ENCODE results near the gene ADGRG3. TPM values are rescaled to one million over a fixed set of nuclear protein-coding genes. Genes with fewer than 3 reads are reported as not detected.

The ADGRG3 gene
- total and polyA plus RNA-seq, 2 of the 13 experiments (the other 11 are each of a cell fraction or from before 2014, with no cell fraction given) = 2.7 to 11.8 TPM

DNA sequence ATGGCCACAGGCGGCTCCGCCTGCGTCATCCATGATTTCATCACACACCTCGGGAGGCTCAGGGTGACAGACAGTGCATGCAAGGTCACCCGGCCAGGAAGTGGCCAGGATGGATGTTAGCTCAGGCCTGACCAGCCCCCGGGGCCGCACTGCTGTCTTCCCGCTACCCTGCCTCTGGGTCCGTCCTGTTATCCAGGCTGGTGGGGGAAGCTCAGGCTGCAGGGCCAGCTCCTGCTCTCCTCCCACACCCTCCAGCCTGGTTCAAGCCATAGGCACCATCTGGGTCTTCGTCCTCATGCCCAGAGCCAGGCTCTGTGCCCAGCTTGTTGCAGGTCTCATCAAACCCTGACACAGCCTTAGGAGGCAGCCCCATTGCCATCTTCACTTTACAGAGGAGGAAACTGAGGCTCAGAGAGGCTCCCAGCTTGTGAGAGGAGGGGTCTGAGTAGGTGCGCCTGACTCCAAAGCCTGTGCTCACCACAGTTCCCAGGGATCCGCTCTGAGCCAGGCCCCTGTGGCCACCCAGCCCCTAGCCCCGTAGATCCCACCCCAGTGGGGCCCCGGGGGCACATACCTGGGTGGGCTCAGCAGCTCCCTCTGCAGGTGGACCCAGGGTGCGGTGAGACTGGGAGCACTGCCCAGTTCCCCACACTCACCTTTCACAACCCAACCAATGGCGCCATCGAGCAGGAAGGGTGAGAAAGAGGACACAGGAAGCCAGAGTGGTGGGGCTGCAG lies 412 bp upstream of the ADGRG3 start (continued):
- TF ChIP-seq, protein P1, sequence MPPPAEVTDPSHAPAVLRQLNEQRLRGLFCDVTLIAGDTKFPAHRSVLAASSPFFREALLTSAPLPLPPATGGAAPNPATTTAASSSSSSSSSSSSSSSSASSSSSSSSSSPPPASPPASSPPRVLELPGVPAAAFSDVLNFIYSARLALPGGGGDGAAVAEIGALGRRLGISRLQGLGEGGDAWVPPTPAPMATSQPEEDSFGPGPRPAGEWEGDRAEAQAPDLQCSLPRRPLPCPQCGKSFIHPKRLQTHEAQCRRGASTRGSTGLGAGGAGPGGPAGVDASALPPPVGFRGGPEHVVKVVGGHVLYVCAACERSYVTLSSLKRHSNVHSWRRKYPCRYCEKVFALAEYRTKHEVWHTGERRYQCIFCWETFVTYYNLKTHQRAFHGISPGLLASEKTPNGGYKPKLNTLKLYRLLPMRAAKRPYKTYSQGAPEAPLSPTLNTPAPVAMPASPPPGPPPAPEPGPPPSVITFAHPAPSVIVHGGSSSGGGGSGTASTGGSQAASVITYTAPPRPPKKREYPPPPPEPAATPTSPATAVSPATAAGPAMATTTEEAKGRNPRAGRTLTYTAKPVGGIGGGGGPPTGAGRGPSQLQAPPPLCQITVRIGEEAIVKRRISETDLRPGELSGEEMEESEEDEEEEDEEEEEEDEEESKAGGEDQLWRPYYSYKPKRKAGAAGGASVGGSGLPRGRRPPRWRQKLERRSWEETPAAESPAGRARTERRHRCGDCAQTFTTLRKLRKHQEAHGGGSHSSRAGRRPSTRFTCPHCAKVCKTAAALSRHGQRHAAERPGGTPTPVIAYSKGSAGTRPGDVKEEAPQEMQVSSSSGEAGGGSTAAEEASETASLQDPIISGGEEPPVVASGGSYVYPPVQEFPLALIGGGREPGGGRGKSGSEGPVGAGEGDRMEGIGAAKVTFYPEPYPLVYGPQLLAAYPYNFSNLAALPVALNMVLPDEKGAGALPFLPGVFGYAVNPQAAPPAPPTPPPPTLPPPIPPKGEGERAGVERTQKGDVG (CRISPR knock-in tag; IDR thresholded peaks at IDR 0.05; ENCODE audit: borderline replicate concordance) = 0 out of 2 replicates have a peak, but pooled peaks have one; percentile 35
- TF ChIP-seq TCF7 (IDR thresholded peaks at IDR 0.05; ENCODE audit: low read depth) (no peak), ZNF354B (CRISPR knock-in tag; IDR thresholded peaks at IDR 0.05) (no peak), ZNF577 (CRISPR knock-in tag; IDR thresholded peaks at IDR 0.05; ENCODE audit: borderline replicate concordance, low read depth) (no peak), TBP (CRISPR knock-in tag; IDR thresholded peaks at IDR 0.05) (no peak), ZNF251 (CRISPR knock-in tag; IDR thresholded peaks at IDR 0.05) (no peak), JUN (CRISPR knock-in tag; IDR thresholded peaks at IDR 0.05) (peak; percentile 87), NFIB (CRISPR knock-in tag; IDR thresholded peaks at IDR 0.05; ENCODE audit: borderline replicate concordance) (no peak; the same call in 1 of the 2 replicates), ZMYM4 (CRISPR knock-in tag; IDR thresholded peaks at IDR 0.05) (0 out of 2 replicates have a peak, but pooled peaks have one; percentile 67), SPEN (CRISPR knock-in tag; IDR thresholded peaks at IDR 0.05; ENCODE audit: low read depth) (peak; percentile 81), SIN3A (IDR thresholded peaks at IDR 0.05; ENCODE audit: borderline replicate concordance, low read depth, low read length) (no peak), SNRNP70 (IDR thresholded peaks at IDR 0.05; ENCODE audit: low read depth, low read length) (no peak), FOXC1 (CRISPR knock-in tag; IDR thresholded peaks at IDR 0.05; ENCODE audit: borderline replicate concordance) (peak; percentile 68), SIX4 (CRISPR knock-in tag; IDR thresholded peaks at IDR 0.05) (no peak), BORCS8-MEF2B (CRISPR knock-in tag; IDR thresholded peaks at IDR 0.05) (peak; percentile 55; the same call in 1 of the 2 replicates)
- TF ChIP-seq, protein P2, sequence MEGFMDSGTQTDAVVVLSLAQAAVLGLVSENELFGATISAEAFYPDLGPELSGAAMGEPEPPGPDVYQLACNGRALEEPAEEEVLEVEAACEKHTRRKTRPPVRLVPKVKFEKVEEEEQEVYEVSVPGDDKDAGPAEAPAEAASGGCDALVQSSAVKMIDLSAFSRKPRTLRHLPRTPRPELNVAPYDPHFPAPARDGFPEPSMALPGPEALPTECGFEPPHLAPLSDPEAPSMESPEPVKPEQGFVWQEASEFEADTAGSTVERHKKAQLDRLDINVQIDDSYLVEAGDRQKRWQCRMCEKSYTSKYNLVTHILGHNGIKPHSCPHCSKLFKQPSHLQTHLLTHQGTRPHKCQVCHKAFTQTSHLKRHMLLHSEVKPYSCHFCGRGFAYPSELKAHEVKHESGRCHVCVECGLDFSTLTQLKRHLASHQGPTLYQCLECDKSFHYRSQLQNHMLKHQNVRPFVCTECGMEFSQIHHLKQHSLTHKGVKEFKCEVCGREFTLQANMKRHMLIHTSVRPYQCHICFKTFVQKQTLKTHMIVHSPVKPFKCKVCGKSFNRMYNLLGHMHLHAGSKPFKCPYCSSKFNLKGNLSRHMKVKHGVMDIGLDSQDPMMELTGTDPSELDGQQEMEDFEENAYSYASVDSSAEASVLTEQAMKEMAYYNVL (CRISPR knock-in tag; IDR thresholded peaks at IDR 0.05; ENCODE audit: borderline replicate concordance) = peak; percentile 68
- TF ChIP-seq, protein P3, sequence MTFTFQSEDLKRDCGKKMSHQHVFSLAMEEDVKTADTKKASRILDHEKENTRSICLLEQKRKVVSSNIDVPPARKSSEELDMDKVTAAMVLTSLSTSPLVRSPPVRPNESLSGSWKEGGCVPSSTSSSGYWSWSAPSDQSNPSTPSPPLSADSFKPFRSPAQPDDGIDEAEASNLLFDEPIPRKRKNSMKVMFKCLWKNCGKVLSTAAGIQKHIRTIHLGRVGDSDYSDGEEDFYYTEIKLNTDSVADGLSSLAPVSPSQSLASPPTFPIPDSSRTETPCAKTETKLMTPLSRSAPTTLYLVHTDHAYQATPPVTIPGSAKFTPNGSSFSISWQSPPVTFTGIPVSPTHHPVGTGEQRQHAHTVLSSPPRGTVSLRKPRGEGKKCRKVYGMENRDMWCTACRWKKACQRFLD (CRISPR knock-in tag; IDR thresholded peaks at IDR 0.05; ENCODE audit: borderline replicate concordance) = no peak; the same call in 1 of the 2 replicates
- TF ChIP-seq, protein P4, sequence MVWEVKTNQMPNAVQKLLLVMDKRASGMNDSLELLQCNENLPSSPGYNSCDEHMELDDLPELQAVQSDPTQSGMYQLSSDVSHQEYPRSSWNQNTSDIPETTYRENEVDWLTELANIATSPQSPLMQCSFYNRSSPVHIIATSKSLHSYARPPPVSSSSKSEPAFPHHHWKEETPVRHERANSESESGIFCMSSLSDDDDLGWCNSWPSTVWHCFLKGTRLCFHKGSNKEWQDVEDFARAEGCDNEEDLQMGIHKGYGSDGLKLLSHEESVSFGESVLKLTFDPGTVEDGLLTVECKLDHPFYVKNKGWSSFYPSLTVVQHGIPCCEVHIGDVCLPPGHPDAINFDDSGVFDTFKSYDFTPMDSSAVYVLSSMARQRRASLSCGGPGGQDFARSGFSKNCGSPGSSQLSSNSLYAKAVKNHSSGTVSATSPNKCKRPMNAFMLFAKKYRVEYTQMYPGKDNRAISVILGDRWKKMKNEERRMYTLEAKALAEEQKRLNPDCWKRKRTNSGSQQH (CRISPR knock-in tag; IDR thresholded peaks at IDR 0.05; ENCODE audit: low read depth) = 0 out of 2 replicates have a peak, but pooled peaks have one; percentile 28

Data from HepG2 (cell line).